GM21786 (cell line): ENCODE results near the gene CALN1.
"Not testable (repeated sequence)": the region's sequence is repeated elsewhere in the genome, so short reads cannot be mapped to it uniquely, and the experiment has no call there.

Experiments
- ATAC-seq: cut with Tn5 transposase; IDR thresholded peaks from one replicate; pipeline ENCODE4 v1.9.1; 2021; ENCODE audit not compliant: unreplicated experiment

The CALN1 gene

DNA sequence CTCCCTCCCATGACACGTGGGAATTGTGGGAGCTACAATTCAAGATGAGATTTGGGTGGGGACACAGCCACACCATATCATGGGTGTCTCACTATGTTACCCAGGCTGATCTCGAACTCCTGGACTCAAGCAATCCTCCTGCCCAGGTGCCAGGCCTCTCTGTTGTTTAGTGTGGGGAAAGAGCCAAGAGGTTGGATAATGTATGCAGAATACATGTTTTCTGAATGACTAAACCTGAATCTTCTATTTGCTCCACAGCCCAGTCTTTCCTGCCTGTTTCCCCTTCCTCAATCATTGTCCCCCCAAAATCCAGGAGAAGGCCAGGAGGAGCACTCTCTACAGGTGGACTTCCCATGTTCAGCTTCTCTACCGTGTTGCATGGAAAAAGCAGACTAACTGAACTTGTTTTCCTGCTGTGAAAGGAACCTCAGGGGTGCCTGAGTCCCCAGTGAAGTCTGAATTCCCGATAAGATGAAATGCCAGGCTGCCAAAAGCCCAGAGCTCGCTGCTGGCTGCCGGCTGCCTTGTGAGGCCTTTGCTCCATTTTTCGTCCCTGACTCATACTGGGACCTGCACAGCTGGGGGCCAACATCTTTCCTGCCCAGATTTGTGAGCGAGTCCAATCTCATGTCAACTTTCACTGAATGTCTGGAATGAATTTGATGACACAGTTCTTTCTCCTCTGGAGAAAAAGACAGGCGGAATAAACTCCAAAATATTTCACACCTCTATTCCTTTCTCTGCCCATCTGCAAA, 588.0 kb downstream of the CALN1 start:
- no peak for ATAC-seq

DNA sequence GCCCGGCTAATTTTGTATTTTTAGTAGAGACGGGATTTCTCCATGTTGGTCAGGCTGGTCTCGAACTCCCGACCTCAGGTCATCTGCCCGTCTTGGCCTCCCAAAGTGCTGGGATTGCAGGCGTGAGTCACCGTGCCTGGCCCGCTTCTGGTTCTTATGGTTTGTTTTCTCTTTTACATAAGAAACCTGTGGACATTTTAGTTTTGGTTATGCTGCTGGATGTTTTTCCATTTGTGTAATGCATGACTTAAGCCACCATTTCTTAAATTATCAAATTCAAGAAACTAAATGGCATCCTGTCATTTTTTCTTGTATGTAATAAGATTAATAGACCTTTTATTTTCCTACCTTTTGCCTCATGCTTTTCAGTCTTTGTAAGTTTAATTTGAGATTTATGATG, 589.7 kb downstream of the CALN1 start:
- not testable (repeated sequence) for ATAC-seq

GRCh38 chr7:71817916-71818315, 594.2 kb downstream of the CALN1 start:
- no peak for ATAC-seq

GRCh38 chr7:71808115-71808514, 604.0 kb downstream of the CALN1 start:
- ATAC-seq: no peak

GRCh38 chr7:71804256-71804655, 607.9 kb downstream of the CALN1 start:
- ATAC-seq: no peak

DNA sequence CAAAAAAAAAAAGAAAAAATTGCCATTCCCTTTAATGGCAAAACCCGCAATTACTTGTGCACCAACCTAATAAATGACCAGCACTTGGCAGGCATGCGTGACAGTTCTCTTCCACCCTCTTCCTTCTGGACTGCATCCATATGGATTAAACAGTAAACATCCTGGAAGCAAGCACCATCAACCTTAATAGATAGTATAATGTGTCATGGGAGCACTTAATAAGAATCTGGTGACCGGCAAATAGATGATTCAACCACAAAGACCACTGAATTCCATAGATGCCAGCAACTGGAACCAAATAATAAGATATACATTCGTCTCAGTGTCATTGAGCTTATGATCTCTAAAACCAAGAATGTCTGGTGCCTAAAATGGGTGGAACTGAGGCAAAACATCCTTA, 610.2 kb downstream of the CALN1 start:
- no peak for ATAC-seq

DNA sequence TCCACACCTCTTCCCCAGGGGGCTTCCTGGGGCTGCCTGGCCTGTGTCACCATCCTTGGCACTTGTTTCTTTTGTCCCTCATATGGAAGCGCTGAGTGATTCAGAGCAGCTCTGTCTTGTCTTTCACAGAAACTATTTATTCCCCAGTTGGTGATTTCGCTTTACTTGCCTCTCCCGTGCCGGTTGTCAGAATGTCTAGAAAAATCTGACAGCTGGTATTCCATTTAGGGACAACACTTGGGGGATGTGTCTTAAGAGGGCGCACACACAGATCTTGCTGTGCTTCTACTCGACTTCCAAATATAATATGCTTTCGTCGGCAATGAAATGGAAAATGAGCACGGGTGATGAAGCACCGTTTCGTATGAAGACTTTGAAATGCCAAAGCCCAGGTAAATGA, 611.8 kb downstream of the CALN1 start:
- ATAC-seq: no peak

GRCh38 chr7:71795410-71795809, 616.7 kb downstream of the CALN1 start:
- no peak for ATAC-seq

DNA sequence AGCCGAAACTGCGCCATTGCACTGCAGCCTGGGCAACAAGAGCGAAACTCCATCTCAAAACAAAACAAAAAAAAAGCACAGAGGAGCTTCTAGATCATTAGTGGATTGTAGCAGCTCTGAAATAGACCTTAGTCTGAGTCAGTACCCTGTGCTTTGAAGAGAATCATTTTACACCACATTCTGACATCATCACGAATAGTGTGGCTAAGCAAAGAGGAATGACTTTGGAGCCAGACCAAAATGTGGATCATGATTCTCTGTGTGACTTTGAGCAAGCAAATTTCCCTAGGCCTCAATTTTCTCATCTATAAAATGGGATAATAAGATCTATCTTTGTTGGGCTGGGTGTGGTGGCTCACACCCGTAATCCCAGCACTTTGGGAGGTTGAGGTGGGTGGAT, 618.9 kb downstream of the CALN1 start:
- no peak for ATAC-seq

- ATAC-seq: no peak
Measured at GRCh38 chr7:71787513-71787912, 624.6 kb downstream of the CALN1 start.

GRCh38 chr7:71785216-71785615, 626.9 kb downstream of the CALN1 start:
- ATAC-seq: no peak

DNA sequence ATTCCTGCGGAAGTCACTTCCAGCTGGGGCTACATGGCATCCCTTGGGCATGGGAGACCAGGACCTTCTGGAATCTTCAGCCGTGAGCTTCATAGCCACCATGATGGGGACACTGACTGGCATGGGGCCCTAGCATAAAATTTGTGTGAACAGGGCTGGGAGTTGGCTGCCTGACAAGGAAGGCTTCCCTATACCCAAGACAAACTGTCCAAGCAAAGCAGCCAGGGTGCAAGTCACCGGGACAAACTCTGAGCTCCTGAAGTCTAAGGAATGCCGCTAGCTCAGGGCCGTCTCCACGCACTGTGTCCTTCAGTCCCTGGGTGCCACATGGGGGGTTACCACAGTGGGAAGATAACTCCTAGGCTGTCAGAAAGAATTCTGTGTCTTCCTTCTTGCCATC, 627.4 kb downstream of the CALN1 start:
- no peak for ATAC-seq

GRCh38 chr7:71784180-71784579, 628.0 kb downstream of the CALN1 start:
- ATAC-seq: no peak

- ATAC-seq: no peak
Measured at GRCh38 chr7:71783779-71784178, 628.4 kb downstream of the CALN1 start.

GRCh38 chr7:71782051-71782450, 630.1 kb downstream of the CALN1 start:
- ATAC-seq: no peak

DNA sequence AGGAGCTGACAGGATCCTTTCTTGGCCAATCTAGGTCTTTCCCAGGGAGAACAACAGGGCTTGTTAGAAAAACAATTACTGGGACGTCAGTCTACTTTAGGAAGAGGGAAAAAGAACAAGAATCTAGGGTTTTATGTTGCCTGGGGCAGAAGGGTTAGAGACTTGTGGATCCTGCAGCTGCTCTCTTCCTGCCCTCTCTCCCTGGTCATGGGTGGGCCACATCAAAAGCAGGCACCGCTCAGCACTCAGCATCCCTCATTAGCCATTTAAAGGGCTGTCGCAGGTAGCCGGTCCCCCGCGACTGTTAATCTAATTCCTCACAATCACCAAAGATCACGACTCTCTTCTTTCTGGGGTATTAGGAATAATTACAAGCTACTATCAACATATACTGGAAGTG, 631.9 kb downstream of the CALN1 start:
- no peak for ATAC-seq

DNA sequence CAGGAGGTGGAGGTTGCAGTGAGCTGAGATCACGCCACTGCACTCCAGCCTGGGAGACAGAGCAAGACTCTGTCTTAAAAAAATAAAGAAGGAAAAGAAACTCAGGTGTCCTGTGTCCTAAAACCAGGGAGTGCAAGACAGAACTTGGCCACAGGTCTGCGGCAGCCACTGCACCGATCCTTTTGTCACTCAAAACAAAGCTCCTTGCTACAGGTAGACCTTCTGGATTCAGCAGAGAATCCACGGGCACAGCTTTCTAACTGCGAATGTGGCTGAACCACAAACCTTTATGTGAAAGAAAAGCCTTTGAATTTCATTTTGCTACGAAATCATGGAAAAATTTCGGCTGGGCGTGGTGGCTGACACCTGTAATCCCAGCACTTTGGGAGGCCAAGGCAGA, 634.9 kb downstream of the CALN1 start:
- no peak for ATAC-seq

- no peak for ATAC-seq
Measured at GRCh38 chr7:71776726-71777125, 635.4 kb downstream of the CALN1 start.

DNA sequence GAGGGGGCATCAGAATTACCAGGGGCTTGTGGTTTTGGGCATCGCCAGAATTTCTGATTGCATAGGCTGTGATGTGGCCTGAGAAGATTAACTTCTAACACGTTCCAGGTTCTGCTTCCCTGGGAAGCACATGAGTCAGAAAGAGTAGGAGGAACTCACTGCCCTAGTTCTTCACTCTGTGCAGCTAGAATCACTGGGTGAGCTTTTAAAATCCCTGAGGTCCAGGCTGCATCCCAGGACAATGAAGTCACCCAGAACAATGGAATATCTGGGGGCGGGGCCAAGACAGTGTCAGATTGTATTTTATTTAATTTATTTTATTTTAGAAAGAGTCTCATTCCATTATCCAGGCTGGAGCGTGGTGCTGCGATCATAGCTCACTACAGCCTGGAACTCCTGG, 636.5 kb downstream of the CALN1 start:
- no peak for ATAC-seq

DNA sequence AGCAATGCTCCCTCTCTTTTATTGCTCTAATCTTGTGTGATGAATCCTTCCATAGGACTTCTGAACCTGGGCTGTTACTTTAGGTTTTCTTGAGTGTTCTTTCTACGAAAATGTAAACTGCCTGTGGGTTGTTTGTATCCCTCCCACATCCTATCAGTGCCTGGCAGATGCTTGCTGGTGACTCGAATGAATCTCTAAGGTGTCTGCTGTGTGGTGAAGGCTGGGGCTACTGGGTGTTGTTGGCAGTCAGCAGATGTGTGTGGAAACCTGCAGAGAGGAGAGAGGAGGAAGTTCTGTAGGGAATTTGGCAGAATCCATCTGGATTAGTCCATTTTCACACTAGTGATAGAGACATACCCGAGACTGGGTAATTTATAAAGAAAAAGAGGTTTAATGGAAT, 639.4 kb downstream of the CALN1 start:
- ATAC-seq: no peak

DNA sequence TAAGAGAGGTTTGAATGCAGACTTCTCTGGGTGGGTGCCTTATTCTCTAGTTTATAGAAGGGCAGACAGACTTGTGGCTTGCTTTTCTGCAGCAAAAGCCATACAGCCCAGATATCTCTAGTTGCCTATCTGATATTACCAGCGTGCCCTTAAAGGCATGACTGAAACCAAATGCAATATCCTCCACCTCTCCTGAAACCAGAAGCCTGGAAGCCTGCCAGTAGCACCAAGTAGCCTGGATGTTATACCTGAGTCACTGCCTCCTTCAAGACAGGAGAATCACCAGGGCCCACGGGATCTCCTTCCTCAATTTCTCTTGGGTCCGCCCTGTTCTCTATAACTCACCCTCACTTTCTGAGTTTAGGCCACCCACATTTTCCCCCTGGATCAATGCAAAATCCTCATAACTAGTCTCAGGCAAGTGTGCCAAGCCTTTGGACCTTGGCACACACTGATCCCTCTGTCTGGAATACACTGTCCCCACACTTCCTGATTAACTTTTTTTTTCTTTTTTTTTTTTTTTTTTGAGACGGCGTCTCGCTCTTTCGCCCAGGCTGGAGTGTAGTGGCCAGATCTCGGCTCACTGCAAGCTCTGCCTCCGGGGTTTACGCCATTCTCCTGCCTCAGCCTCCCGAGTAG, 641.8 kb downstream of the CALN1 start:
- ATAC-seq: no peak

- no peak for ATAC-seq
Measured at GRCh38 chr7:71769326-71769725, 642.8 kb downstream of the CALN1 start.

- no peak for ATAC-seq
Measured at GRCh38 chr7:71768450-71768849, 643.7 kb downstream of the CALN1 start.
